ENCODE results near the gene PTPN1.

DNA sequence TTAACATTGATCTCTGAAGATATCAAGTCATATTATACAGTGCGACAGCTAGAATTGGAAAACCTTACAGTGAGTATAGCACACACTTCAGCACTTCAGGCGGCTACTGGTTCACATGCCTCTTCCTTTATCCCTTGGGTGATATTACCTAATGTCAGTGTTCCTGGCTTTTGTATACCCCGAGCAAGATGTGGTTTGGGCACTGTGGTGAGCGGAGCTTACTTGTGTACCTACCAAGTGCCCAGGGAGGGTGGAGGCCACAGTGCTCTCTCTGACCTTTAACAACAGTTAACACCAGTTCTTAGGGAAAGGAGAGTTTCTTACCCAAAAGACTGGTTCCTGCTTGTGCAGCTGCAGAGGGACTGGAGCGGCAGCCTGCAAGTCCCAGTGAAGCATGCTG lies 64.4 kb downstream of the PTPN1 start:
- TF ChIP-seq, protein P1, sequence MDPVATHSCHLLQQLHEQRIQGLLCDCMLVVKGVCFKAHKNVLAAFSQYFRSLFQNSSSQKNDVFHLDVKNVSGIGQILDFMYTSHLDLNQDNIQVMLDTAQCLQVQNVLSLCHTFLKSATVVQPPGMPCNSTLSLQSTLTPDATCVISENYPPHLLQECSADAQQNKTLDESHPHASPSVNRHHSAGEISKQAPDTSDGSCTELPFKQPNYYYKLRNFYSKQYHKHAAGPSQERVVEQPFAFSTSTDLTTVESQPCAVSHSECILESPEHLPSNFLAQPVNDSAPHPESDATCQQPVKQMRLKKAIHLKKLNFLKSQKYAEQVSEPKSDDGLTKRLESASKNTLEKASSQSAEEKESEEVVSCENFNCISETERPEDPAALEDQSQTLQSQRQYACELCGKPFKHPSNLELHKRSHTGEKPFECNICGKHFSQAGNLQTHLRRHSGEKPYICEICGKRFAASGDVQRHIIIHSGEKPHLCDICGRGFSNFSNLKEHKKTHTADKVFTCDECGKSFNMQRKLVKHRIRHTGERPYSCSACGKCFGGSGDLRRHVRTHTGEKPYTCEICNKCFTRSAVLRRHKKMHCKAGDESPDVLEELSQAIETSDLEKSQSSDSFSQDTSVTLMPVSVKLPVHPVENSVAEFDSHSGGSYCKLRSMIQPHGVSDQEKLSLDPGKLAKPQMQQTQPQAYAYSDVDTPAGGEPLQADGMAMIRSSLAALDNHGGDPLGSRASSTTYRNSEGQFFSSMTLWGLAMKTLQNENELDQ (tag by site-specific recombination; IDR thresholded peaks at IDR 0.05; ENCODE audit: low read depth) = no peak
- TF ChIP-seq, protein P2, sequence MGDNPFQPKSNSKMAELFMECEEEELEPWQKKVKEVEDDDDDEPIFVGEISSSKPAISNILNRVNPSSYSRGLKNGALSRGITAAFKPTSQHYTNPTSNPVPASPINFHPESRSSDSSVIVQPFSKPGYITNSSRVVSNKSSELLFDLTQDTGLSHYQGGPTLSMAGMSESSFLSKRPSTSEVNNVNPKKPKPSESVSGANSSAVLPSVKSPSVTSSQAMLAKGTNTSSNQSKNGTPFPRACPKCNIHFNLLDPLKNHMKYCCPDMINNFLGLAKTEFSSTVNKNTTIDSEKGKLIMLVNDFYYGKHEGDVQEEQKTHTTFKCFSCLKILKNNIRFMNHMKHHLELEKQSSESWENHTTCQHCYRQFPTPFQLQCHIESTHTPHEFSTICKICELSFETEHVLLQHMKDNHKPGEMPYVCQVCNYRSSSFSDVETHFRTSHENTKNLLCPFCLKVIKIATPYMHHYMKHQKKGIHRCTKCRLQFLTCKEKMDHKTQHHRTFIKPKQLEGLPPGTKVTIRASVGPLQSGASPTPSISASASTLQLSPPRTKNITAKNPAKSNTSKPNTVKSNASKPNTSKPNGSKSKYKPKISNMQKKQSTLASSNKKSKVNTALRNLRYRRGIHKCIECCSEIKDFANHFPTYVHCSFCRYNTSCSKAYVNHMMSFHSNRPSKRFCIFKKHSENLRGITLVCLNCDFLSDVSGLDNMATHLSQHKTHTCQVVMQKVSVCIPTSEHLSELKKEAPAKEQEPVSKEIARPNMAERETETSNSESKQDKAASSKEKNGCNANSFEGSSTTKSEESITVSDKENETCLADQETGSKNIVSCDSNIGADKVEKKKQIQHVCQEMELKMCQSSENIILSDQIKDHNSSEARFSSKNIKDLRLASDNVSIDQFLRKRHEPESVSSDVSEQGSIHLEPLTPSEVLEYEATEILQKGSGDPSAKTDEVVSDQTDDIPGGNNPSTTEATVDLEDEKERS (tag by site-specific recombination; IDR thresholded peaks at IDR 0.05) = no peak
- TF ChIP-seq ZNF510 (tag by site-specific recombination; IDR thresholded peaks at IDR 0.05; ENCODE audit: insufficient replicate concordance) = no peak
- TF ChIP-seq SETDB1 (IDR thresholded peaks at IDR 0.05; ENCODE audit: insufficient read length, low read length) = no peak
- no peak for TF ChIP-seq ZNF548 (tag by site-specific recombination; IDR thresholded peaks at IDR 0.05)
- TF ChIP-seq, protein P3, sequence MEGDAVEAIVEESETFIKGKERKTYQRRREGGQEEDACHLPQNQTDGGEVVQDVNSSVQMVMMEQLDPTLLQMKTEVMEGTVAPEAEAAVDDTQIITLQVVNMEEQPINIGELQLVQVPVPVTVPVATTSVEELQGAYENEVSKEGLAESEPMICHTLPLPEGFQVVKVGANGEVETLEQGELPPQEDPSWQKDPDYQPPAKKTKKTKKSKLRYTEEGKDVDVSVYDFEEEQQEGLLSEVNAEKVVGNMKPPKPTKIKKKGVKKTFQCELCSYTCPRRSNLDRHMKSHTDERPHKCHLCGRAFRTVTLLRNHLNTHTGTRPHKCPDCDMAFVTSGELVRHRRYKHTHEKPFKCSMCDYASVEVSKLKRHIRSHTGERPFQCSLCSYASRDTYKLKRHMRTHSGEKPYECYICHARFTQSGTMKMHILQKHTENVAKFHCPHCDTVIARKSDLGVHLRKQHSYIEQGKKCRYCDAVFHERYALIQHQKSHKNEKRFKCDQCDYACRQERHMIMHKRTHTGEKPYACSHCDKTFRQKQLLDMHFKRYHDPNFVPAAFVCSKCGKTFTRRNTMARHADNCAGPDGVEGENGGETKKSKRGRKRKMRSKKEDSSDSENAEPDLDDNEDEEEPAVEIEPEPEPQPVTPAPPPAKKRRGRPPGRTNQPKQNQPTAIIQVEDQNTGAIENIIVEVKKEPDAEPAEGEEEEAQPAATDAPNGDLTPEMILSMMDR (tag by site-specific recombination; IDR thresholded peaks at IDR 0.05) = no peak
- no peak for TF ChIP-seq ZNF426 (tag by site-specific recombination; IDR thresholded peaks at IDR 0.05)
- TF ChIP-seq ZNF121 (tag by site-specific recombination; IDR thresholded peaks at IDR 0.05) = no peak
- TF ChIP-seq ZBTB21 (tag by site-specific recombination; IDR thresholded peaks at IDR 0.05) = no peak
